ENCODE measurements around the gene KCTD1. TPM values are rescaled to one million over a fixed set of nuclear protein-coding genes. Genes with fewer than 3 reads are reported as not detected.

KCTD1 gene
- polyA plus RNA-seq, 1 of the 3 experiments (the other 2 are of a cell fraction): 12.8 TPM

- TF ChIP-seq MXI1 (IDR thresholded peaks at IDR 0.05; ENCODE audit: low read depth, low read length) (no peak), REST (IDR thresholded peaks at IDR 0.05; ENCODE audit: low read depth, low read length) (no peak), TCF12 (IDR thresholded peaks at IDR 0.05) (no peak), CHD2 (IDR thresholded peaks at IDR 0.05; ENCODE audit: low read length, partially characterized antibody) (no peak), FOXM1 (IDR thresholded peaks at IDR 0.05; ENCODE audit: low read depth) (no peak), SMC3 (IDR thresholded peaks at IDR 0.05; ENCODE audit: low read depth, low read length) (no peak)
- Histone ChIP-seq H3K9me2 (no peaks in the 10 kb centered on the region), H3K9ac (no peak overlapping the region), H4K20me1 (ENCODE audit: insufficient read depth) (no peaks in the 10 kb centered on the region), H3F3A (replicated peaks; ENCODE audit: insufficient read depth) (no peaks in the 10 kb centered on the region), H3K79me2 (ENCODE audit: insufficient read depth) (no peaks in the 10 kb centered on the region), H3K4me1 (ENCODE audit: control insufficient read depth in 1 of 2, insufficient read depth in 2 of 2, low read depth in 1 of 2, low read length in 1 of 2) (no peaks in the 10 kb centered on the region; a peak in 2 of 4 replicates), H3K36me3 (replicated peaks in 1 of 2; ENCODE audit: control insufficient read depth in 1 of 2, insufficient read depth in 2 of 2, low read length in 1 of 2) (no peaks in the 10 kb centered on the region), H2AFZ (ENCODE audit: low read depth) (no peak overlapping the region), H3K9me3 (no peaks in the 10 kb centered on the region), H3K4me3 (ENCODE audit: low read depth in 2 of 2, low read length in 1 of 2) (no peak overlapping the region), H3K4me2 (no peak overlapping the region), H3K27me3 (ENCODE audit: insufficient read depth) (no peaks in the 10 kb centered on the region), H3K27ac (ENCODE audit: low read depth in 2 of 2, low read length in 1 of 2) (no peak overlapping the region; a peak in 1 of 4 replicates)
- ChIA-PET POLR2A (no interaction called here), CTCF (interaction anchor here (0.5 to 1.5 kb wide), 3 partner anchors 8 to 233 kb away, joined by 3 read pairs; no protein-coding TSS in a partner anchor)
- DNase-seq: no peak
- 83% methylated on average over 4 of the region's 4 CpGs for WGBS (ENCODE audit: low lambda C conversion rate)
These were observed 7.6 kb upstream of the KCTD1 start for GRCh38 chr18:26555804-26556553.

GRCh38 chr18:26553943-26554342 is 5.6 kb upstream of the KCTD1 start:
- no peak overlapping the region for H3K4me3 ChIP-seq (ENCODE audit: low read depth in 2 of 2, low read length in 1 of 2)
- no peak overlapping the region for H3K27ac ChIP-seq (ENCODE audit: low read depth in 2 of 2, low read length in 1 of 2)
- H3K4me1 ChIP-seq (ENCODE audit: control insufficient read depth in 1 of 2, insufficient read depth in 2 of 2, low read depth in 1 of 2, low read length in 1 of 2): peaks cover 0 to 5% of the 10 kb centered on the region in 2 experiments; a peak in 3 of 4 replicates
- H3K27me3 ChIP-seq (ENCODE audit: insufficient read depth): no peaks in the 10 kb centered on the region
- TF ChIP-seq PBX3 (IDR thresholded peaks at IDR 0.05) (no peak), CTCF (IDR thresholded peaks at IDR 0.05) (no peak), IRF3 (IDR thresholded peaks at IDR 0.05; ENCODE audit: low read depth, low read length) (no peak), RCOR1 (IDR thresholded peaks at IDR 0.05; ENCODE audit: low read length) (no peak), ZBTB33 (IDR thresholded peaks at IDR 0.05; ENCODE audit: borderline replicate concordance, low read depth) (no peak), NRF1 (IDR thresholded peaks at IDR 0.05; ENCODE audit: low read depth, low read length) (no peak), FOXM1 (IDR thresholded peaks at IDR 0.05; ENCODE audit: low read depth) (no peak), RFX5 (IDR thresholded peaks at IDR 0.05; ENCODE audit: low read length) (no peak), USF1 (IDR thresholded peaks at IDR 0.05; ENCODE audit: borderline replicate concordance, low read depth) (no peak)
- WGBS (ENCODE audit: low lambda C conversion rate): 80% methylated on average over 1 of the region's 1 CpG
- POLR2A ChIA-PET: no interaction called here
- no peak overlapping the region for H3K9ac ChIP-seq
- CTCF ChIA-PET: no interaction called here
- H3K36me3 ChIP-seq (replicated peaks in 1 of 2; ENCODE audit: control insufficient read depth in 1 of 2, insufficient read depth in 2 of 2, low read length in 1 of 2): no peaks in the 10 kb centered on the region
- DNase-seq: no peak
- no peaks in the 10 kb centered on the region for H4K20me1 ChIP-seq (ENCODE audit: insufficient read depth)
- H3F3A ChIP-seq (replicated peaks; ENCODE audit: insufficient read depth): no peaks in the 10 kb centered on the region
- H3K9me3 ChIP-seq: no peaks in the 10 kb centered on the region
- no peaks in the 10 kb centered on the region for H3K79me2 ChIP-seq (ENCODE audit: insufficient read depth)
- H3K9me2 ChIP-seq: no peaks in the 10 kb centered on the region
- H2AFZ ChIP-seq (ENCODE audit: low read depth): no peak overlapping the region
- H3K4me2 ChIP-seq: no peak overlapping the region
